Cardiac atrium fibroblast (primary cell): Measurements from ENCODE around the gene ZNF419. TPM values are rescaled to one million over a fixed set of nuclear protein-coding genes. Genes with fewer than 3 reads are reported as not detected.

ENCODE experiments used
- total RNA-seq: library from RNA; depleted of rRNA; stranded (reverse); fragments of >200 nt; gene quantifications from 2 replicates; pipeline ENCODE4 v1.2.3, GENCODE V29; 2015

Gene ZNF419
- total RNA-seq: 6.6 and 17.0 TPM in 2 replicates

GRCh38 chr19:57487477-57488298 lies at the start of gene ZNF419:
Gene ZNF419, plus strand, starts transcription at chr19:57487750. Its CDS starts 201 bp downstream, at chr19:57487951.

DNA sequence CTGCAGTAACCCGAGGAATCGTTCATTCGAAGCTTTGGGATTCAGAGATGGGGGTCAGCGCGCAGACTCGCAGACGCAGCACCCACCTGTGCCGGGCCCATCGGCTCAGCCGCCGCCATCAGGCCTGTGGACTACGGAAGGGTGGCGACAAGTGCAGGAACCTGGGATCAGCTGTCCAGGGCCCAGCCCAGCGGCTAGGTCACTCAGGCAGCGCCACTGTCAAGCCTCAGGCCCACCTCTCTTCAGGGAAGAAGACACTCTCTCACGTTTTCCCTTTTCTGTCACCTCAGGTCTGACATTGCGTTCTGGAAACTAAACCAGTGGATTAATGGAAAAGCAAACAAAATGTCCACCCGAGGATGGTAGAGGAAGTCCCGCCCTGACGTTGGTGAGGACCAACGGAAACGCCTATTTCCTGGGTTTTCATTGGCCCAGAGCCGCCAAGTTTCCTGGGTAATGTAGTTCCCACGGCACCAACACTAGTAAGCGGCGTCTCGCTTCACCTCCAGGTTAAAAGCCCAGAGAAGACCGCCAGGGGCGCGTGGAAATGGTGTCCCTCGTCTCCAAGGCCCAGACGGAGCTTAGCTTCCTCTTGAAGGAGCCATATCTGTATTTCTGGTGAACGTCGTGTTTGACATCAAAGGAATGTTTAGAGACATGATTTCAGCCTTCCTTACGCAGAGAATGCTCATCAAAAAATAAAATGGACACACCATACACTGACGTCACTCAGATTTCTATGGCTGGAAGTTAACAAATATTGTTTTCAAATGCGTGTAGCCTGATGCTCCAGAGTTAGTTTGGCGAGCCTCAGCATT lies 10.2 kb upstream of the ZNF419 start, which contains the start of gene ZNF772:
TSS of gene ZNF772 (minus strand) at position 376 of the 818 bp plus-strand sequence. CDS start at position 119, 257 bp downstream.

DNA sequence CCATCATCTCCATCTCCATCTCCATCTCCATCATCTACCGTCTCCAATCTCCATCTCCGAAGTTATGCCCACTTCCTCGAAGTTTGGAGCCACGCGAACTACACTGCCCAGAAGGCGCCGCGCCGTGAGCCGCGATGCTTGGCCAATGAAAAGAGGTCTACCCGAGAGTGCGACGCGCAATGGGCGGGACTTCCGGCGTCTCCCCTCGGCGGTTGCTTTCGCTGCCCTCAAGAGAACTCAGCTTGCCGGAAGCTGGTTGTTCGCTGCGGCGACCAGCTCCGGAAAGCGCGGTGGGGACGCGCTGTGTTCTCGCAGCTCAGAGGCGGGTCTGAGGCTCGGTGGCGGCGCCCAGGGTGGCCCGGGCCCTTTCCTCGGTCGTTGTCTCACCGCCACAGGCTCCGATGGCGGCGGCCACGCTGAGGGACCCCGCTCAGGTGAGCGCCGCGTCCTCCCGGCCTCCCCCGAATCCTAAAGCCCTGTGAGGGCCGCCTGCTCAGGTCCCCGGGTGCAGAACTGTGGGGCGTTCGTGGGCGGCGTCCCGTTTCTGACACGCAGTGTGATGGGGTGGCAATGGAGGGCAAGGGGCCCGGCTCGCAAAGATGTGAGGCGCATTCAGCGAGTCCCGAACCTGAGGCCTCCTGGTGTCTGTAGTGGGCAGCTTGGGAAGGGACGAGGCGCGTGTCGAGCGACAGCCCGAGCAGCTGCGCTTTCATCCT lies 12.3 kb downstream of the ZNF419 start, which contains the start of gene ZNF773:
TSS of gene ZNF773 (plus strand) at position 259 of the 716 bp plus-strand sequence. CDS start at position 402, 143 bp downstream.

GRCh38 chr19:57527136-57527881 lies 39.8 kb downstream of the ZNF419 start, which contains the start of gene ZNF549:
Gene ZNF549, plus strand, starts transcription at chr19:57527356. Its CDS starts 218 bp downstream, at chr19:57527574.

Other genes with a start within 250 kb of the ZNF419 start
- gene ZNF805, start 247.1 kb upstream of the ZNF419 start, total RNA-seq: 8.7 and 13.0 TPM in 2 replicates
- 33.8 and 44.1 TPM in 2 replicates for gene ZNF460, start 207.3 kb upstream of the ZNF419 start, total RNA-seq
- 3.1 and 10.0 TPM in 2 replicates for gene ZNF543, start 167.3 kb upstream of the ZNF419 start, total RNA-seq
- gene ZNF304, start 136.5 kb upstream of the ZNF419 start, total RNA-seq: 5.0 and 8.7 TPM in 2 replicates
- 6.3 and 12.5 TPM in 2 replicates for gene TRAPPC2B, start 124.2 kb upstream of the ZNF419 start, total RNA-seq
- 3.1 and 5.0 TPM in 2 replicates for gene ZNF547, start 124.2 kb upstream of the ZNF419 start, total RNA-seq
- gene ZNF548, start 97.9 kb upstream of the ZNF419 start, total RNA-seq: 10.0 and 22.0 TPM in 2 replicates
- 2.9 and 4.0 TPM in 2 replicates for gene ZNF17, start 76.6 kb upstream of the ZNF419 start, total RNA-seq
- 2.9 and 5.0 TPM in 2 replicates for gene ZNF749, start 52.4 kb upstream of the ZNF419 start, total RNA-seq
- 0.16 TPM in 1 of 2 replicates, not detected in the other for gene VN1R1, start 30.6 kb upstream of the ZNF419 start, total RNA-seq
- 13.4 and 18.8 TPM in 2 replicates for gene ZNF772, start 10.2 kb upstream of the ZNF419 start, total RNA-seq
- 15.4 and 21.5 TPM in 2 replicates for gene ZNF773, start 12.2 kb downstream of the ZNF419 start, total RNA-seq
- gene ZNF549, start 39.6 kb downstream of the ZNF419 start, total RNA-seq: 3.6 and 4.2 TPM in 2 replicates
- 10.1 and 12.8 TPM in 2 replicates for gene ZNF550, start 72.1 kb downstream of the ZNF419 start, total RNA-seq
- gene ZNF416, start 91.2 kb downstream of the ZNF419 start, total RNA-seq: 4.0 and 8.1 TPM in 2 replicates
- gene ZIK1, start 96.4 kb downstream of the ZNF419 start, total RNA-seq: 6.3 and 7.9 TPM in 2 replicates
- gene ZNF530, start 112.1 kb downstream of the ZNF419 start, total RNA-seq: 0.49 and 11.7 TPM in 2 replicates
- 12.8 and 23.3 TPM in 2 replicates for gene ZNF134, start 126.5 kb downstream of the ZNF419 start, total RNA-seq
- gene ZNF211, start 145.4 kb downstream of the ZNF419 start, total RNA-seq: 3.8 and 7.0 TPM in 2 replicates
- not detected in 2 replicates for gene ZSCAN4, start 181.2 kb downstream of the ZNF419 start, total RNA-seq
- 5.2 and 6.8 TPM in 2 replicates for gene ZNF551, start 194.2 kb downstream of the ZNF419 start, total RNA-seq
- gene ZNF154, start 221.5 kb downstream of the ZNF419 start, total RNA-seq: 2.0 and 2.6 TPM in 2 replicates
- gene ZNF671, start 239.9 kb downstream of the ZNF419 start, total RNA-seq: 7.8 and 7.9 TPM in 2 replicates